Measurements from ENCODE around the gene HBQ1.

GRCh38 chr16:146646-147045, 33.6 kb upstream of the HBQ1 start:
- TF ChIP-seq POLR2A (IDR thresholded peaks at IDR 0.05; ENCODE audit: low read depth, low read length) (no peak), POU2F2 (IDR thresholded peaks at IDR 0.05; ENCODE audit: low read depth, low read length) (no peak), POLR2AphosphoS5 (IDR thresholded peaks at IDR 0.05; ENCODE audit: low read depth, low read length) (no peak), SPI1 (IDR thresholded peaks at IDR 0.05; ENCODE audit: low read depth, low read length) (no peak), TAF1 (IDR thresholded peaks at IDR 0.05; ENCODE audit: low read depth, low read length) (no peak)
